HK-2 (cell line): Measurements from ENCODE around the gene TPSB2.
"Not testable (repeated sequence)": the region's sequence is repeated elsewhere in the genome, so short reads cannot be mapped to it uniquely, and the experiment has no call there.

Source experiments
- DNase-seq: peaks from one replicate; pipeline ENCODE4 v3.0.0-alpha.2; 2018; ENCODE audit not compliant: unreplicated experiment

The TPSB2 gene

DNA sequence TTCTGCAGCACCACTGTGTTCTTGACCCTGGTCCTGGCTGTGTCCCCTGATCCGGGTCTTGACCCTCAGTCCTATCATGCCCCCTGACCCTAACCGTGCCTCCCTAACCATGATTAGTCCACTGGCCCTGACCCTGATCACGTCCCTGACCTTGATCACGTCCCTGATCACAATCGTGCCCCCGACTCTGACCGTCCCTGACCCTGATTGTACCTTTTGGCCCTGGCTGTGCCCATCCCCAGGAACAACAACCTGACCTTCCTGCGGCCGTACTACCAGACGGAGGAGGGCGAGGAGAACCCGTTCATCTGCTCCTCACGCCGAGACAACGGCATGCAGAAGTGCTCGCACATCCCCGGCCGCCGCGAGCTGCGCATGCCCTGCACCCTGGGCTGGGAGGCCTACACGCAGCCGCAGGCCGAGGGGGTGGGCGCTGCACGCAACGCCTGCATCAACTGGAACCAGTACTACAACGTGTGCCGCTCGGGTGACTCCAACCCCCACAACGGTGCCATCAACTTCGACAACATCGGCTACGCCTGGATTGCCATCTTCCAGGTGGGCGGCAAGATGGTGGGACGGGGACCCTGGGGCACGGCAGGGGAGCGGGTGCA lies 29.9 kb downstream of the TPSB2 start:
- no peak for DNase-seq

DNA sequence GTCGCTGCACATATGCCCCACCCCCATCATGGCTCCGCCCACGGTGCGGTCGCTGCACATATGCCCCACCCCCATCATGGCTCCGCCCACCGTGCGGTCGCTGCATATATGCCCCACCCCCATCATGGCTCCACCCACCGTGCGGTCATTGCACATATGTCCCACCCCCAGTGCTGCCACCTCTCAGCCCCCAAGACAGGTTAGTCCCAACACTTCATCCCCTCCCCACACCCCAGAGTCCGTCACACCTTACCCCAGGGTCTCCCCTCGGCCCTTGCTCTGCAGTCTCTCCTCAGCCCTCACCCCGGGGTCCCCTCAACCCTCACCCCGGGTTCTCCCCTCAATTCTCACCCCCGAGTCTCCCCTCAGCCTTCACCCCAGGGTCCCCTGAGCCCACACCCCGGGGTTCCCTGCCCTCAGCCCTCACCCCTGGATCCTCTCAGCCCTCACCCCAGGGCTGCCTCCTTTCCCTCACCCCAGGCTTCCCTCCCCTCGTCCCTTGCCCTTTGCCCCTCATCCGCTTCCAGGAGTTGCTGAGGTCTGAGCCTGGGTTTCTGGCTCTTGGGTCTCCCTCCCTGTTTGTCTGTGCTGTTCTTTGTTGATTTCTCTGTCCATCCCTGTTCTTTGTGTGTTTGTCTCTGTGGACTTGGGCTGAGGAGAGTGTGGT lies 30.5 kb downstream of the TPSB2 start:
- DNase-seq, result no peak

DNA sequence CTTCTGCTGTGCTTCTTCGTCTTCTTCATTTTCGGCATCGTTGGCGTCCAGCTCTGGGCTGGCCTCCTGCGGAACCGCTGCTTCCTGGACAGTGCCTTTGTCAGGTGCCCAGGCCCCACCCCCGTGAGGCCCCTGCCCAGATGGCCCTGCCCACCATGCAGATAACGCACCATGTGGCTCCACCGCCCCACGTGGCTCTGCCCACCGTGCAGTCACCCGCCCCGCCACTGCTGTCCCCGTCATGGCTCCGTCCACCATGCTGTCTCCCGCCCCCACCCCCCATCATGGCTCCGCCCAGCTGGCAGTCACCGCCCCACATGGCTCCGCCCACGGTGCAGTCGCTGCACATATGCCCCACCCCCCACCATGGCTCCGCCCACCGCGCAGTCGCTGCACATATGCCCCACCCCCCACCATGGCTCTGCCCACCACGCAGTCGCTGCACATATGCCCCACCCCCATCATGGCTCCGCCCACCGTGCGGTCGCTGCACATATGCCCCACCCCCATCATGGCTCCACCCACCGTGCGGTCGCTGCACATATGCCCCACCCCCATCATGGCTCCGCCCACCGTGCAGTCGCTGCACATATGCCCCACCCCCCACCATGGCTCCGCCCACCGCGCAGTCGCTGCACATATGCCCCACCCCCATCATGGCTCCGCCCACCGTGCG lies 31.2 kb downstream of the TPSB2 start:
- not testable (repeated sequence) for DNase-seq

DNA sequence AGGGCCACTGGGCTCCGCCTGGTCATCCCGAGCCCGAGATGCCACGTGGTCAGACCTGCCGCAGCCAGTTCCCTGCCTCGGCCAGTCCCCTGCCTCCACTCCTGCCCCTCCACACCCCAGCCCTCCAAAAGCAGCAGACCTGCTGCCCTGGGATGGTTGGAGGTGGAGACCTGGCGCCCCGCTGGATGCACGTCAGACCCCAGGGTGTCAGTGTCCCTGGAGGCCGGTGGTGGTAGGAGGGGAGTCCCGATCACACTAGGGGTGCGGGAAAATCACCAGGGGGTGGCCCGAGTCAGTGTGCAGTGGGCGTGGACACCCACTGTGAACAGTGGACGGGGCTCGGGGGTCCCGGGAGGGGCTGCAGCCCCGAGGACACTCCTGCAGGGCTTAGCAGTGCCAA lies 31.8 kb downstream of the TPSB2 start:
- DNase-seq, result no peak

DNA sequence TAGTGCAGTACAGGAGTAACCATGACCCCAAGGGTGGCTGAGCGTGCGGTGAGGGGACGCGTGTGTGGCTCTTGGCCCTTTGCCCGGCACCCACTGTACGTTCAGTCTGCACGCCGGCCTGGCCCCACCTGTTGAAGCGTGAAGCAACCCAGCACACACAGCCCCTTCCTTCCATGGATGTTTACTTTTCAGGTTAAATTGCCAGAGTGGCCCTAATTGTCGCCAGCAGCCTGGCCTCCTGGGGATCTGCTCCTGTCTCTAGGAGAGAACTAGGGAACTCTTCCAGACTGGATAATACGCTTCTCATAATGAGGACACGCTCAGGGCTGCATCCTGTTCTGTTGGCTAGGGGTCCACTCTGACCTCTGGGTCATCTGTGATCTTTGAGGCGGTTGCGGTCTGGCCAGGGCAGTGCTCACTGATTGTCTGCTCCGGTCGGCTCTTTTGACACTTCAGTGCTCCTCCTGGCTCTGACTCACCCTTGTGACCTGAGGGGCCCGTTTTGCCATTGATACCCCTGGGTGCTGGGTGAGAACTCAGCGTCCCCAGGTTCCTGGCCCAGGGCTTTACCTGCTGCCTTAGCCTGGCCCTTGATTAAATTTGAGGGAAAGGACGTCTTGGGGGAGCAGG lies 32.6 kb downstream of the TPSB2 start:
- no peak for DNase-seq

DNA sequence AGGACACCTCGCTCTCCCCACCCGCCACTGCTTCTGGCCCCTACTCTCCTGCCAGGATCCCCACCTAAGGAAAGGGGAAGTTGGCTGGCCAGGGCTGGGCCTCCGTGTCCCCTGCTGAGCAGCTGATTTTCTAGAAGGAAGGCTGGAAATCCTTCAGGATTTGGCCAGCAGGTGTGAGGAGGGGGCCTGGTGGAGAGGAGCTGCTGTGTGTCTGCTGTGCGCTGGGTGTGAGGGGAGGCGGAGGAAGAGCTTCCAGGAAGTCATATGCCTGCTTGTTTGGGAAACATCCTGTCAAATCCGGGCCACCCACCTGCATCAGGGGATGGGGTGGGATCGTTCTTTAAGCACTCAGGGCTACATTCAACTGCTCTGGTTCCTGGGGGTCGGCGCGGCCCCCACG lies 33.5 kb downstream of the TPSB2 start:
- no peak for DNase-seq

DNA sequence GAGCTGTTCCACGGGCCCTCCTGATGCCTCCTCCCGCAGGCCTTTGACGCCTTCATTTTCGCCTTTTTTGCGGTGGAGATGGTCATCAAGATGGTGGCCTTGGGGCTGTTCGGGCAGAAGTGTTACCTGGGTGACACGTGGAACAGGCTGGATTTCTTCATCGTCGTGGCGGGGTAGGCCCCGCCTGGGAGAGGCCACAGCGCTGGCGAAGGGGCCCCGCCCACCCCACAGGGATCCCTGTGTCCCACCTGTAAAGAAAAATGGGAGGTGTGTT lies 34.7 kb downstream of the TPSB2 start:
- no peak for DNase-seq

DNA sequence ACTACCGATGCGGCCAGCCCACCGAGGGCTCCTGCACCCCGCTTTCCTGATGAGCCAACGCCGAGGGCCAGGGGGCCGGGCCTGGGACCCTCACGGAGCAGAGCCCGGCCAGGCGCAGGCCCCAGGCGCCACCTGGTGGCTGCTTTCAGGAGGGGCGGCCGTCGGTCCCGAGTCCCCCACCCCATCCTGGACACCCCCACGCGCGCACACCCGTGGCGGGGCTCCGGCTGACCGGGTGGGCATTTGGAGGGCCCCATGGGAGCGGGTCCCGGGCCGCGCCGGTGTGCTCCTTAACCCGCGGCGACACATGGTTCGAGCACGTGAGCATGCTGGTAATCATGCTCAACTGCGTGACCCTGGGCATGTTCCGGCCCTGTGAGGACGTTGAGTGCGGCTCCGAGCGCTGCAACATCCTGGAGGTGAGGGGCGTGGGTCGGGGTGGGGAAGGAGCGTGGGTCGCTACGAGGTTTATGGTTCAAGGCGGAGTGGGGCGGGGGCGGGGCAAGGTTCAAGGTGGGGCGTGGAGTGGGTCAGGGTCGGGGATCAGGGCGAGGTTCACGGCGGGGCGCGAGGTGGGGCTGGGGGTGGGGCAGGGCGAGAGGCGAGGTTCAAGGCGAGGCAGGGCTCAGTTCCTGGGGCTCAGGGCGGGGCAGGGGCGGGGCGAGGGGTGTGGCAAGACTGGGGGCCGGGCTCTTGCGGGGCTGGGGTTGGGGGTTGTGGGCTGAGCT lies 35.2 kb downstream of the TPSB2 start:
- DNase-seq, result no peak

DNA sequence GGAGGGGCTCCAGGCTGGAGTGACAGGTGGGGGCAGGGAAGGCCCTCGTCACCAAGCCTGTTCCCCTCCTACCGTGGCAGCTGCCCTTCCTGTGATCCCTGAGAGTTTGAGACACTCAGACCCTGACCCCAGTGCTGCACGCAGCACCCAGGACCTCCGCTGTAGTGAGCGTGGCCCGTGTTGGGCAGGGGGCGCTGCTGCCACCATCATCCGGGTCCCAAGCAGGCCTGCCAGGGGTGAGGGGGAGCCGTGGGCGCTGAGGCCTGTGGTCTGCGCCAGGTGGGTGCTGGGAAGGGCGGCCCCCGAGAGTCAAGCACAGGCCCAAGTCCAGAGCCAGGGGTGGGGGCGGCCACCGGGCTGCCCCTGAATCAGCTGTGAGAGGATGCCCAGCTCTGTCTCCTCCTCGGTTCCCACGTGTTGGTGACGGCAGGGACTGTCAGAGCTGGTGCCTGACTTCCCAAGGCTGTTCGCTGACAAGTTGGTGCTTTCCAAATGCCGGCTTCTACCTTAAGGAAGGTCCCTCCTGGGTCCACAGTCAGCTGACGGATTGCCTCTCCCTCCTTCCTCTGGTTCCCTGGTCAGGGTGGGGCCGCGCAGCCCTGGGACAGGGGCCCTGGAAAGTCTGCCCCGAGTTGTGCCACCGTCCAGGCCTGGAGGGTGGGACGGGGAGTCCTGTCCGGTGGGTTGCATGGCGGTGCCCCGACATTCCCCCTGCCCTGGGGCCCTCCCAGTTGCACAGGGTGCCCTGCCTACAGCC lies 36.0 kb downstream of the TPSB2 start:
- DNase-seq, result no peak

DNA sequence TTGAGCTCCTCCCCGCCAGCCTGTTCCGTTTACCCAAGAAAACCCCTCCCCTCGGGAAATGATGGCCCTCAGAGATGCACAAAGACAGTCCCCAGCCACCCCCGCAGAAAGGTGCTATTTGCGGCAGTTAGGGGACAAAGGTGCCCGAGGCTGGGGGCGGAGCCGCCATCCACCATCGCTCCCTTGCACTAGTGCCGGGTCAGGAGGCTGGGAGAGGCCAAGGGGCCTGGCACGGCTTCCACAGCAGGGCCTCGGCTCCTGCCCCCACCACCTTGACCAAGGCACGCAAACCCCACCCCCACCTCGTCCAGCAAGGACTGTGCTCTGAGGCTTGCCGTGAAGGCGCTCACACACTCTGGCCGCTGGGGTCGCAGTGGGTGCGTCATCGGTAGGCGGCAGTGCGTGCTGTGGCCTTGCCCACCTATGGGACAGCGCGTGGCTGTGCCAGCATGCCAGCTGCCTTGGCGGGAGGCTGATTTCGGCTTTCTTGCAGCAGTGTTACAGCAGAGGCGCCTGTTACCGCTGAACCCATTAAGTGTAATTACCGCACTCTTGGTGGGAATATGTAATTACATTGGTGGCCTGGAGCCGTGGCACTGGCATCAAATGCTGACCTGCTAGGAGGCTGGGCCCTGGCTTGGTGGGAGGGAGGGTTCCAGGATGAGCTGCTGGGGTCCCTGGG lies 36.7 kb downstream of the TPSB2 start:
- DNase-seq, result peak; percentile 67

DNA sequence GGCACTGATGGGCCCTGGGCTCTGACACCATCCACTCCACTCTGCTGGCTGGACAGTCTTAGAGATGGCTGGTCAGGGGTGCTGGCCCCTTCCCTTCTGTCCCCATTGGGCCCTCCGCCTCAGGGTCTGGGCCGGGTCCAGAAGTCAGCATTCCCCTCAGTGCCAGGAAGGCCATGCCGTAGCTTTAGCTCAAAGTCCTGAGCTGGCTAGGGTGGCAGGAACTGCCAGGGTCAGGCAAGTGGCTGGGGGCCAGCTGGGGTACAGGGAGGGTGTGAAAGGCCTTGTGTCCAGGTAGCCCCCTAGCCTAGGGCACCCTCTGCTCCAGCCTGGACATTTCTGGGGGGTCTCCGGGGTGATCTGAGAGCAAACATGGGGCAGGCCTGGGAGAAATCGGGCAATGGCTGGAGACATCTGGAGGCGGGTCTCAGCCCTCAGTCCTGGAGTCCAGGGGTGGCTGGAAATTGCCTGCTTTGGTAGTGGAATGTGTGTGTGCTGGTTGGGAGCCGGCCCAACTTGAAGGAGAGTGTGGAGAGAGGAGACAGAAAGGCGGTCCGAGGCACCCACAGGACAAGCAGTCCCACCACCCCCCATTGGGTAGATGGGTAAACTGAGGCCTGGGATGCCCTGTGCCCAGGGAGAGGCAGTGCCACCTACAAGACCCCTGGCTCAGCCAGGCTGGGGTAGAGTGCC lies 37.5 kb downstream of the TPSB2 start:
- no peak for DNase-seq

DNA sequence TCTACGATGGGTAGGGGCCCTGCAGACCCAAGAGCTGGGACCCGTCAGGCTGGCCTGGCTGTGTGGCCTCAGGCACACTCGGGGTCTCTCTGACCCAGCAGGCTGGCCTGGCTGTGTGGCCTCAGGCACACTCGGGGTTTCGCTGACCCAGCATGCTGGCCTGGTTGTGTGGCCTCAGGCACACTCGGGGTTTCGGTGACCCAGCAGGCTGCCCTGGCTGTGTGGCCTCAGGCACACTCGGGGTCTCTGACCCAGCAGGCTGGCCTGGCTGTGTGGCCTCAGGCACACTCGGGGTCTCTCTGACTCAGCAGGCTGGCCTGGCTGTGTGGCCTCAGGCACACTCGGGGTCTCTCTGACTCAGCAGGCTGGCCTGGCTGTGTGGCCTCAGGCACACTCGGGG lies 39.2 kb downstream of the TPSB2 start:
- DNase-seq, result not testable (repeated sequence)

DNA sequence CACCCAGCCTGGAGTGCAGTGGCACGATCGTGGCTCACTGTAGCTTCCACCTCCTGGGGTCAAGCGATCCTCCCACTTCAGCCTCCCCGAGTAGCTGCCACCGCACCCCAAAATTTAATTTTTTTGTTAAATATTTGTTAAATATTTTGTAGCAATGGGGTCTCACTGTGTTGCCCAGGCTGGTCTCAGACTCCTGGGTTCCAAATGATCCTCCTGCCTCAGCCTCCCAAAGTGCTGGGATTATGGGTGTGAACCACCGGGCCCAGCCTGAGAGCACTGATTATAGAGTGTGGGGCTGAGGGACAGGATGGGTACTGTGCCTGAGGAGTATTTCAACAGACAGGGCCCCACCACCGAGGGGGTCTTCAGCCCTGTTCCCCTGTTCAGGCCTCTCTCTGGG lies 40.5 kb downstream of the TPSB2 start:
- DNase-seq, result no peak

DNA sequence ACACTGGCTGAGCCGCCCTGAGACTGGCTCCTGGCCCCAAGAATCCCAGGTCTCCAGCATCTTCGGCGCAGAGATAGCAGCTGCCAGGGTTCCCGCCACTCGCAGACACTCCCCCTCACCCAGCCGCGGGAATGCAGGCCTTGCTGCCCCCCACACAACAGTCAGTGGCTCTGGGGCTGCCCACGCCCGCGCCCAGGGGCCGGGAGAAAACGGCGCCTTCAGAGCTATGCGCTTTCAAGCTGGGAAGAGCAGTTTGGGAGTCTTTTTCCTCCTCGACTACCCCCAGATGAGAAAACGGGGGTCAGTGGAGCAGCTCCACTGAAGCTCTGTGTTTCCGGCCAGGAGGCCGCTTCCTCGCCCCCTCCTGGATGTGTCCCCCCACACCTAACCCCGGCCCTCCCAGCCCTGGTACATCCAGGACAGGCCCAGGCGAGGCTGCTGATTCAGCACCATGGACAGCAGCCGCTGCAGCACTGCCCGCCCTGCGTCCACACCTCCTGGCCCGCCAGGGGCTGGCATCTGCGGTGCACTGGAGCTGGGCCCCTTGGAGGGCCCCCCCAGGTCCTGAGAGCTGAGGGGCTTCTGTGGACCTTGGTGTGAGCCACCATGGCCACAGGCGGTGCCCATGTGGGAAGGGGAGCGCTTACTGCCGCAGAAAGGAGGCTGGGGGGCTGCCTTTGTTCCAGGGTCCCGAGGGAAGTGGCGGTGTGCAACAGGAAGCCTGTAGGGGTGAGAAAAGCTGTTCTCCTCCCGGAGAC lies 41.4 kb downstream of the TPSB2 start:
- peak; percentile 46 for DNase-seq

DNA sequence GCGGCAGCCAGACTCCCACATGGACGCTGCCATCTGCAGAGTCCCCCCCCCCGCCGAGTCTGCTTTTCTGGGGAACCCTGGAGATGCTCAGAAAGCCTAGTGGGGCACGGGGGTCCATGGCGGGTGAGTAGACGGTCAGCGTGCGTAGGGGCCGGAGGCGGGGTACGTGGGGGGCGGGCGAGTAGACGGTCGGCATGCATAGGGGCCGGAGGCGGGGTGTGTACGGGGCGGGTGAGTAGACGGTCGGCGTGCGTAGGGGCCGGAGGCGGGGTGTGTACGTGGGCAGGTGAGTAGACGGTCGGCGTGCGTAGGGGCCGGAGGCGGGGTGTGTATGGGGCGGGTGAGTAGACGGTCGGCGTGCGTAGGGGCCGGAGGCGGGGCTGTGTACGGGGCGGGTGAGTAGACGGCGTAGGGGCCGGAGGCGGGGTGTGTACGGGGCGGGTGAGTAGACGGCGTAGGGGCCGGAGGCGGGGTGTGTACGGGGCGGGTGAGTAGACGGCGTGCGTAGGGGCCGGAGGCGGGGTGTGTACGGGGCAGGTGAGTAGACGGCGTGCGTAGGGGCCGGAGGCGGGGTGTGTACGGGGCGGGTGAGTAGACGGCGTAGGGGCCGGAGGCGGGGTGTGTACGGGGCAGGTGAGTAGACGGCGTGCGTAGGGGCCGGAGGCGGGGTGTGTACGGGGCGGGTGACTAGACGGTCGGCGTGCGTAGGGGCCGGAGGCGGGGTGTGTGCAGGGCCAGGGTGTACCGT lies 44.4 kb downstream of the TPSB2 start:
- DNase-seq, result not testable (repeated sequence)

DNA sequence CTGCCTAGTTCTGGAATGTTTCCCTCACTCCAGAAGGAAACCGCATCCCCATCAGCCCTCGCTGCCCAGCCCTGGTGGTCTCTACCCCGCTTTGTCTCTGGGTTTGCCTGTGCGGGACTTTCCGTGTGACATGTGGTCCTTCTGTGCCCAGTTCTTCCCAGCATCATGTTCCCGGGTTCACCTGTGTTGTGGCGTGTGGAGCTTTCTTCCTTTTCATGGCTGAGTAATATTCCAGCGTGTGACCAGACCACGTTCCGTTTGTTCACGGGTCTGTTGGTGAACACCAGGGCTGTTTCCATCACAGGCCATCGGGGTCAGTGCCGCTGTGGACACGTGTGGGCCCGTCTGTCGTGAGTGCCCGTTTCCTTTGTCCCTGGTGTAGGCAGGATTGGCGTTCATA lies 45.0 kb downstream of the TPSB2 start:
- DNase-seq, result no peak

DNA sequence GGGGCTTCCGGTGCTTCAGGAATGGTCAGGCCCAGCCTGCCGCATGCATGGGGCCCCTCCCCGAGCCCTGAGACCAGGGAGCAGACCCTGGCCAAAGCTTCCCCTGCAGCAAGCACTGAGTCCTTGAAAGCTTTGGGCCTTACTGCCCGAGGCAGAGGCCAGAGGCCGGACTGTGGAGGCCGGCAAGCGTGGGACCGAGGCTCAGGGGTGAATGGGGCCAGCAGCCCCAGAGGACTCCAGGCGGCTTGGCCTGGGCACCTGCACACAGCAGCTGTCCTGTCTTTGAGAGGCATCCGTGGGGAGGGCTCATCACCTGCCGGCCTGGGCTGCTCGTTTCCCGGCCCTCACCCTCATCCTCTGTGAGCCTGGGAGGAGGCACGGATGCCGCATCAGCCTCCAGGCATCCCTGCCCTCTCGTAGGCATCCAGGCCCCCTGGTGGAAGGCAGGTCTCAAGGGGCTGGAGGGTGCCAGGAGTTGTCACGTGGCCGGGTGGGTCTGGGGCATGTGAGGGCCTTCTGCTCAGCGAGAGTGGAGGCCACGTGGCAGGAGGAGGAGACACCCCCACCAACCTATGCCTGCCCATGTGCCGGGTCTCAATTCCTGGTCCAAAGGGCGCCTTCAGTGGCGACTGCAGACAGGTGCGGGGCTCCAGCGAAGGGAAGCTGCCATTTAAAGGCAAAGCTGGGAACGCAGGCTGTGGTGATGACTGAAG lies 45.7 kb downstream of the TPSB2 start:
- no peak for DNase-seq
